A204.1 (cell line): ENCODE data around the gene LILRB2.
"Not testable (repeated sequence)": the region's sequence is repeated elsewhere in the genome, so short reads cannot be mapped to it uniquely, and the experiment has no call there.

Source experiments
- FAIRE-seq: peaks from 2 replicates; lab custom pipeline; 2012; peaks lifted over from hg19 to GRCh38; lab: Jason Lieb, UNC

Gene LILRB2

GRCh38 chr19:54271587-54271986, 9.3 kb downstream of the LILRB2 start:
- not testable (repeated sequence) for FAIRE-seq

- FAIRE-seq: no peak
Observed at GRCh38 chr19:54271106-54271505, 9.8 kb downstream of the LILRB2 start.

- FAIRE-seq: no peak
Observed at GRCh38 chr19:54268936-54269335, 12.0 kb downstream of the LILRB2 start.

- FAIRE-seq: no peak
Observed at GRCh38 chr19:54266133-54266532, 14.8 kb downstream of the LILRB2 start.

GRCh38 chr19:54262470-54262869, 18.4 kb downstream of the LILRB2 start:
- FAIRE-seq: no peak

- FAIRE-seq: no peak
Observed at GRCh38 chr19:54262066-54262465, 18.8 kb downstream of the LILRB2 start.

- no peak for FAIRE-seq
Observed at GRCh38 chr19:54257116-54257480, 23.8 kb downstream of the LILRB2 start, which contains the start of gene LILRB5. Gene LILRB5 (minus strand): TSS chr19:54257273. CDS start chr19:54257193, 80 bp downstream.

GRCh38 chr19:54256250-54257115, 24.4 kb downstream of the LILRB2 start:
- no peak for FAIRE-seq

- FAIRE-seq: no peak
Observed at GRCh38 chr19:54255105-54255775, 25.7 kb downstream of the LILRB2 start.

- no peak for FAIRE-seq
Observed at GRCh38 chr19:54254195-54254906, 26.6 kb downstream of the LILRB2 start.

- no peak for FAIRE-seq
Observed at GRCh38 chr19:54253331-54254194, 27.3 kb downstream of the LILRB2 start.

- no peak for FAIRE-seq
Observed at GRCh38 chr19:54252845-54253244, 28.1 kb downstream of the LILRB2 start.

GRCh38 chr19:54252243-54252642, 28.7 kb downstream of the LILRB2 start:
- no peak for FAIRE-seq

GRCh38 chr19:54248016-54248601, 32.8 kb downstream of the LILRB2 start:
- no peak for FAIRE-seq

- no peak for FAIRE-seq
Observed at GRCh38 chr19:54247106-54247930, 33.6 kb downstream of the LILRB2 start.

- FAIRE-seq: no peak
Observed at GRCh38 chr19:54245936-54246335, 35.0 kb downstream of the LILRB2 start.

- FAIRE-seq: not testable (repeated sequence)
Observed at GRCh38 chr19:54243809-54244208, 37.1 kb downstream of the LILRB2 start.

GRCh38 chr19:54242646-54243045, 38.3 kb downstream of the LILRB2 start, which contains the start of gene LILRA6:
Gene LILRA6 (minus strand): TSS chr19:54242790.
- not testable (repeated sequence) for FAIRE-seq

GRCh38 chr19:54242234-54242633, 38.7 kb downstream of the LILRB2 start:
- not testable (repeated sequence) for FAIRE-seq
